DMS114 treated with DMSO at 0.1 percent for 48 hours (cell line): ENCODE data around the gene SIPA1L2.

Experiments
- DNase-seq: peaks from one replicate; lab custom pipeline; 2025; ENCODE audit not compliant: unreplicated experiment; lab: John Stamatoyannopoulos, UW

SIPA1L2 gene

GRCh38 chr1:232630047-232630893 is at the start of gene SIPA1L2:
Gene SIPA1L2, minus strand, starts transcription at chr1:232630133. Its CDS starts 114,794 bp downstream, at chr1:232515339.
- DNase-seq: peak; percentile 57

DNA sequence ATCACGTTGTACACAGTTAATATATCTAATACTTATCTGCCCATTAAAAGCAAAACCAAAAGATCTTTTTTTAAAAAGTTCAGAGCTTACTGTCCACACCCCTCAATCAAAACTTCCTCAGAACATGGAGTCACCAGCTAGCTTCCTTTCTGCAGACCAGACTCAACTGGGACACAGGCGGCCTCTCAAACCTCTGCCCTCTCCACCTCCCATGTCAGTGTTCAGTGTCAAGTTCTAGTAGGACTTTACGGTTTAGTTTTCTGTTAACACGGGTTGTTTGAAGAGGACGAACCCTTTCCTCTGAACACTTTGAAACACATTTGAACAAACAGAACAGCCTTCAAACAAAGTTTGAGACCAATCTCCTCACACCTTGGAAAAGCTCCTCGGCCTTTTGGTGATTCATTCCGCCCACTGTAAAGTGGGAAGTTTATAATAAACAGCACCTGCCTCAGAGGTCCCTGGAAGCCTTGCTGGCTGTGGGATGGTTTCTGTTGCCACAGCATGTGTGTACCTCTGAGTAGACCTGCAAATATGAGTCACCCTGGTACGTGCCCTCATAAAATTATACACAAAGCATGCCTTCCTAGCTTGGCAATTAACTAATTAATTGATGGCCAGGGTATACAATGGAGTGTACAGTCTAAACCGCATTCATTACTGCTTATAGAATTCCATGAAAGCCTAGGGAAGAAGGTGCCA is 48.4 kb upstream of the SIPA1L2 start:
- DNase-seq: no peak

- DNase-seq: no peak
Observed at GRCh38 chr1:232676307-232676706, 46.4 kb upstream of the SIPA1L2 start.

DNA sequence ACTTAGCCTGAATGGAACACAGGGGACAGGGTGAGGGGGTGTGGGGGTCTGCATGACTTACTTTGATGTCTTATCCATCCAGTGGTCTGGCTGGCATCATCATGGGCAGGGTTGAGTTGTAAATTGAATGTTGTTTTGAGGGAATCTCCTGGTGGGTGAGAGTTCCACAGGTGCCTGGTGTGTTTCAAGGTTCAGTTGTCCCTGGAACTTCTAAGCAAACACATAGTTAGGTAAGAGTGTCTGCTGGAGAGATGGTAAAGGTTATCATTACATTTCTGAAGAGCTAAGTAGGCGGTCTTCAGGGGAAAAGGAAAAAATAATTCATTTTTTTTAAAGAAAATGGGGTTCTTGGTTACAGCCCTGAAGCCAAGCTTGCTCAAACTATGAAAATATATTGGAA is 46.0 kb upstream of the SIPA1L2 start:
- no peak for DNase-seq

- DNase-seq: no peak
Observed at GRCh38 chr1:232675260-232675659, 45.3 kb upstream of the SIPA1L2 start.

GRCh38 chr1:232673256-232673655 is 43.3 kb upstream of the SIPA1L2 start:
- no peak for DNase-seq

DNA sequence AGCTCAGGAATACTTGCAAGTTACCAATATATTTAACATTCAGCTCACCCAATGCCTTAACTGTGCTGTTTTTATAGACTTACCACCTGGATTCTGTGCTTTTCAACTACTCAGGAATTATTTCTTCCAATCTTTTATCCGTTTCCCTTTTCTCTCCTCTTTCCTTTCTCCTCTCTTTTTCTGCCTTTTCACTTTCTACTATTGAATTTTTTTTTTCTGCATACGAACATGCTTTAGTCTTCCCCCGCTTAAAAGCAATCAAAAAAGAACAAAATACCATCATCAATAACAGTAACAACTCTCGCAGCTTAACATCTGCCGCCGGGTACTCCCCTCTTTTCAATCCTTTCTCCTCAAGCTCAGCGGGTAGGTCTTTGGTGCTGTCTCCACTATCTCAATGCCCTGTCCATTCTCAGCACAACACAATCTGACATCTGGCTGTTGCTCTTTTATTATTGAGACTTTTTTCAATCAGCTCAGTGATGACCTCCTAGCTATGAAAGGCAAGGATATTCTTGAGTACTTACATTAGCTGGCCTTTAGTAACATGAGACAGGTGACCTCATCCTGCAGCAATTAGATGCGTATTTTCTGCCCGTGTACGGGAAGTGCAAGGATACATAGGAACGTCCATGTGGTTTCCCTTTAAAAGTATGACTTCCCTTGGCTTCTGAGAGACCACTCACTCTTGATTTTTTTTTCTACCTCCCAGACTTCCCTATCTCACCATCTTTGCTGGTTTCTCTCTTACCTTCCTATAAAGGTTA is 40.2 kb upstream of the SIPA1L2 start:
- DNase-seq: no peak

- no peak for DNase-seq
Observed at GRCh38 chr1:232667778-232668165, 37.8 kb upstream of the SIPA1L2 start.

DNA sequence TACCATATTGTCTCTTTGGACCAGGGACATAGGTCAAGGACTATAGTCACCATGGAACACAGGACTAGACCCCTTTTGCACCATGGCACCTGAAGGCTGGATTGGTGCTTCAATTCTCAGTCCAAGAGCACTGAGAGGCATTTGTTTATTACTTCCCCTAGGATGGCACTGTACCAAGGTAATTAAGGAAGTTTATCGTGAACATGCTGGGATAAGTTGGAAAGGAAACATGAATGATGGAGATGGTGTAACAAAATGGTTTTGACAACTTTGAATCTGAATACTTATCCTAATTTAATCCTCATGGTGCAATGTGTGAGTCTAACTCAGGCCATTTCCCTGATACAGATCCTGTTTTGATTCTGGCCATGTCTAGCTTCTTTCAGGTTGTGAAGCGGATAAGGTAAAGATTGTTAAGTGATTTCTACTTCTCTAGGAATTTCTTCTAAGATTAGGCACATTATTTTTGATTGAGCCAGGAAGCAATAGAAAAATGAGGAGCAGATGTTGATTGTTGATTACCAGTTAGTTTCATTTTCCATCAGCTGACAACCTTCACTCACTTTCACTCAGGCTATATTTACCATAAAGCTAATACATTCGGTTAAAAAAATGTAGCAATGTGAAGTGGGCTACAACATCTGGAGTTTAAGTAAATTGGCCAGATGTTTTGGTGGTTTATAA is 37.3 kb upstream of the SIPA1L2 start:
- DNase-seq: no peak

DNA sequence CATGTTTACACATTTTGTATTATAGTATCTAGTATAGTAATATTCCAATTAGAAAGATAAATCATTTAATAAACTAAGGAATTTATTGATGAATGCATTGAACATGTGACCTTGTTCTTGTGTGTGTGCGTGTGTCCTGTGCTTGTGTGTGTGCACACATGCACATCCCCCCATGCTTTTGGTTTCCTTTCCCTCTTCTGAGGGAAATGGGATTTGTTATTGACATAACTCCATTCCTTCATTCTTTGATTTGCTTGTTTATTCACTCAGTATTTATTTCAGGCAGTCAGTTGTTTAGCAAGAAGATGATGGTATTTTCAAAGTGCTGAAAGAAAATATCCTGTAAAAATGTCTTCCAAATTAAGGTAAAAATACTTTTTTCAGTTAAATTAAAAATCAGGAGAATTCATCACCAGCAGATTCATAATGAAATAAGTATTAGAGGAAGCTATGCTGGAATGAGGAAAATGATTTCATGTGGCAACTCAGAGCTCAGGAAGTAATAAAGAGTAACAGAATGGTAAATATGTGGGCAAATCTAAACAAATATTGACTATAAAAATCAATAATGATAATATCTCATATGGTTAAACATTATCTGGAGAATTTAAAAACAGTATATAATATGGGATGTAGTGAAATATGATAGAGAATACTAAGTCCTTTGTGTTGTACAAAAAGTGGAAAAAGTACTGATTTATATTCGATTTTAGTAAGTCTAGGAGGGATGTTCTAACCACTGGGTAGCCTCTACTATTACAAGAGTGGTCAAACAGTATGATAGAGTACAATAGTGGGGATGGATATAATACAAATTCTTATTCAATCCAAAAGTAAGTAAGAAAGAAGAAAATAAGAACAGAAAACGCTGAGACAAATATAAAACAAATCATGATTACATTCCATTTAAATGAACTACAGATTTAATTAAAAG is 35.2 kb upstream of the SIPA1L2 start:
- DNase-seq: no peak

DNA sequence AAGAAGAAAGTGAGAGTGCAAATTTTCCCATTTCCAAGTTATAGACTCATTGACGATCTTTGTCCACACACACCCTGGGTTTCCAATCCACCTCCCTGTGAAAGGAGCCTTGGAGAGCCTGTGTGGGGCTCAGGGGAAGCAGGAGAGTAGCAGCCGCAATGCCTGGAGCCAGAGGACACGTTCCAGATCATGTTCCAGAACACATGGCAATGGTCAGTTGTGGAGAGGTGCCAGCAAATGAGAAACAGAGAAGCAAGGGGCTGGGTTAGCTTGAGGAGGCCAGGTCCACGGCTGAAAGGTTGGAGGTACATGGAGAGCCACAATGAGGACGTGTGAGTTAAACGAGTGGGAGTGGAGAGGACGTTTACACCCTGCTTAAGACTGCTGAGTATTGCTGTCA is 33.0 kb upstream of the SIPA1L2 start:
- no peak for DNase-seq

GRCh38 chr1:232658386-232658785 is 28.5 kb upstream of the SIPA1L2 start:
- no peak for DNase-seq

DNA sequence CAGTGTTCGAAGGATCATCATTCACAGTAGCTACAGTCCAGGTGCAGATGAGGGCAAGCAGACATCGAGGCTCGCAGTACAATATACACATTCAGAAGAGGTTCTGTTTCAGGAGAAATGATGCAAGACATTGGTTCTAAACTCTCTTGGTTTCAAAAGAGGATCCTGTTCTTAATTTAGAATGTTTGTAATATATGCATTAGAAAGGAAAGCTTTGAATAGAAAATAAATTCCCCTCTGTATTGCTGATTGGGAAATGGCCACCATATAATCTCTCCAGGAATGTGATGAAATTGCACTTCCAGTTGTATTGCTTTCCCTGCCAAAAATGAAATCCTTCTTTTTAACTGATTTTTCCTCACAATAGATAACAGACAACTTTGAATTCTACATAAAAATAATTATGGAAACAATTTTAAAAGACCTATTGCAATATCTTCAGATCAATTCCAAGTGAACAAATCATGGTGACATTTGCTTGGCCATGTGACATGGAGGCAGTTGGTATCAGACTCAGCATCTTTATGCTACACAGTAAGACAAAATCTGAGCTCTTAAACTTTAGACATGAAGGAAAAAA is 27.6 kb upstream of the SIPA1L2 start:
- DNase-seq: no peak

DNA sequence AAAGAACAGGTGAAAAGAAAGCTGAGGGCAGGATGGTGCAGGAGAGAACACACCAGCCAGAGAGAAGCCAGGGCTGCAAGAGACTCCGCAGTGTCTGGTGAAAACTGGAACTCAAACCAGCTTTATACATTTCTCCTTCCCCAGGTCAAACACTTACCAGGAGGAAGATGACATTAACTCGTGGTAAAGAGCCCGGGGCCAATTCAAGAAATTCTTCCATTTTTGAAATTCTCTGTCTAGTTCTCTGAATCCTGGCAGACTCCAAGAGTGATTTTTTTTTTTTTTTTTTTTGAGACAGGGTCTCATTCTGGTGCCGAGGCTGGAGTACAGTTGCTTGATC is 25.8 kb upstream of the SIPA1L2 start:
- no peak for DNase-seq

GRCh38 chr1:232655028-232655745 is 25.3 kb upstream of the SIPA1L2 start:
- no peak for DNase-seq

DNA sequence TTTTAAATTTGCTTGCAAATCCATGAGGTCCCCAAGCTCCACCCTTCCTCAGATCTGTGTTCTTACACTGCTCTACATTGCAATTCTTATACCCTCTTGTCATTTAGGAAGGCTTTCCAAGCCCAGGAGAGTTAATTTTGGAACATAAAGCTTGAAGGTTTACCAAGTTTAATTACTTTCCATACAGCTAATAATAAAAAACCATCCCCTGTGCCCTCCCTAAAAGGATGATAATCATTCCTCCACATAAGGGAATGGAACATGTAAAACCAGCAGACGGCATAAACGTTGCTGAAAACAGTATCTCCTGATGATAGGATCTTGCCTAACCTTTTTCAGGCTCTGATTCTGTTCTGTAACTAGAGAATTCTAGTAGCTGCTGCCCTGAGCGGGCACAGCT is 23.9 kb upstream of the SIPA1L2 start:
- no peak for DNase-seq

- no peak for DNase-seq
Observed at GRCh38 chr1:232650845-232651244, 20.9 kb upstream of the SIPA1L2 start.

DNA sequence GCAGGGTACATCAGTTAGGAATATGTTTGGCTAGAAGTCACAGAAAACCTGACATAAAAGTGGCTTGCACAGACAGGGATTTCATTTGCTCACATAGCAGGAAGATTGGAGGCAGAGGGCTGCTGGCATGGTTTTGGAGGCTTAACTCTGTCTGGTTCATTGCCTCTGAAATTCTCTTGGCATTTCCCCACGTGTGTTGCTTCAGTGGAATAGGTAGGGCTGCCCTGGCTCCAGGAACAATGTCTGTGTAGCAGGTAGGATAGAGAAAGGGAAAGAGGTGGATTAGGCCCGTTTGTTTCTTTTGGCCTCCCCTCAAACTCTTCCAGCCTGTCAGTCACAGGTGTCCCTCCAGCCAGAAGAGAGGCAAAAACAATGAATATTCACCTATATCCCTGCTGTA is 20.5 kb upstream of the SIPA1L2 start:
- DNase-seq: no peak

- no peak for DNase-seq
Observed at GRCh38 chr1:232648316-232648715, 18.4 kb upstream of the SIPA1L2 start.
